GM12892 (cell line): ENCODE results near the gene LAMA4.
A peak's percentile ranks its signal among the peaks of the same experiment; 100 is the strongest.

Experiments
- DNase-seq: peaks from one replicate; pipeline ENCODE4 v3.0.0; 2011; ENCODE audit not compliant: insufficient read length
- FAIRE-seq: peaks from 2 replicates; lab custom pipeline; 2011; peaks lifted over from hg19 to GRCh38; lab: Jason Lieb, UNC
- POLR2A ChIP-seq: IDR thresholded peaks from 2 replicates; pipeline ENCODE4 v1.6.1; 2011; ENCODE audit warnings: low read depth, low read length, control low read depth
- POLR2AphosphoS5 ChIP-seq: IDR thresholded peaks from 2 replicates; pipeline ENCODE4 v1.6.1; 2011; ENCODE audit warnings: low read depth, low read length, control low read depth
- TAF1 ChIP-seq: IDR thresholded peaks from 2 replicates; pipeline ENCODE4 v1.6.1; 2011; ENCODE audit warnings: low read depth, mild to moderate bottlenecking, control low read depth, low read length, borderline replicate concordance

LAMA4 gene

DNA sequence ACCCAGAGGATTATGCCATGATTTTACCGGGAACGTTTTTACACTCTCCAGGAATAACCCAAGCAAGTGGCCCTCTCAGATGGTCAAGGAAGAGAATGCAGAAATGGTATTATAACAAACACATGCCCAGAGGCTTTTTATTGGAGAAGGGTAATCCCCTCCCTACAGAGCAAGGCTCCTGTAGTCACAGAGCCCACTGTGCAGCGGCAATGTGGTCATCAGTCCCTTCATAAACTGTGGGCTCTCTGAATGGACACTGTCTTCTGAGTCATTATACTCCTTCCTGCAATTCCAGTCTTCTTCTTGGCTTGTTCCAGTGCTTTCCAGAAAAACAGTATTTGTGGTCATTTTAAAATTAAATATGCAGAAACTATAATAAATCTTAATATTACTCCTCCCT is 74.7 kb downstream of the LAMA4 start:
- TF ChIP-seq POLR2A = no peak
- TF ChIP-seq TAF1 = no peak
- no peak for TF ChIP-seq POLR2AphosphoS5
- FAIRE-seq (no peak), DNase-seq (no peak)

DNA sequence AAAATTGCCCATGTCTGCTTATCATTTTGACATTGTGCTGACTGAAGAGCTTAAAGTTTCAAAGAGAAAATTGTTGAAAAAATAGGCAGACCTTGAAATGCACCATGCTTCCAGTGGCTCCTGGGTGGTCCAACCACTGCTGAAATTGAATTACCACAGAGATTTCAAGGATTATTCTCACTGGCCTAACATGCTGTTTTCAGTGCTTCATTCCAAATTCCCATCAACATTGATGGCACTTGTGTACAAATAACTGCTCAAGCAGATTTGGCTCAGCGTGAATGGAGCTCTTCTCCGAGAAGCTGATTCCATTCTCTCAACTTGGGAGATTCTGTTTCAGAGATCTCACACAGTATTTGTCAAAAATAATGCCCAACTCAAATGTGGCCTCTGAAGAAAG is 75.5 kb downstream of the LAMA4 start:
- no peak for DNase-seq
- TF ChIP-seq TAF1 = no peak
- no peak for TF ChIP-seq POLR2AphosphoS5
- TF ChIP-seq POLR2A = no peak
- no peak for FAIRE-seq

DNA sequence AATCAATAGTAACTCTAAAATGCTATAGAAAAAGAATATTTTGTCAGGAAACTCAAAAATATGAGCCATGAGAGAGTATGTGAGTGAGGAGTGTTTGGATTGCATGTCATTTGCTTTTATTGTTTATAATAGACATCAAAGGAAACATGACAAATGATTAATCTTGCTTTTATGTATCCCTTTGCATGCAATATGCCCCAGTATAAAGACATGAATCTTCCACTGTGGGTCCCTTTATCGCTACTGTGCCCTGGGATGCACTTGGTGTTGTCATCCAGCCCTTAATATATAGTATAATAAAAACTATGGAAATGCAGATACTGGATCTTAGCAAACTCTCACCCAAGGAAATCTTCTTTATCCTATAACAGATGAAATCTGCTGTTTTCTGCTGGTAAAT is 77.3 kb downstream of the LAMA4 start:
- DNase-seq = no peak
- no peak for FAIRE-seq
- no peak for TF ChIP-seq POLR2A
- no peak for TF ChIP-seq POLR2AphosphoS5

DNA sequence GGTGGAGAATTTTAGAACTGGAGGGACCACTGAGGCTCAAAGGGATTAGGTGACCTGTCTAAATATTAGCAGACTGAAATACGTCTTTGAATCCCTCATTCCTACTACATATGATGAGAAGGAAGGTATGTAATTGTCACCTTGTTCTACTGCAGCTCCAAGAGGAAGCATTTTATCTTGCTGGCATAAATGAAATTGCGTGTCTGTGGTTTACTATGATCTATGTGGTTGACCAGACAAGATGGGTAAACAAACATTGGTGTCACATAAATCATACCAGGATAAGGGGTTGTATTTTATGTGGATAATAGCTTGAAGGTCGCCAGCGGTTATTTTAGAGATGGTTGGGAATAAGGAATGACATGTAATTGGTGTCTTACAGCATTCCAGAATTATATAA is 78.2 kb downstream of the LAMA4 start:
- TF ChIP-seq POLR2A (no peak), POLR2AphosphoS5 (no peak), TAF1 (no peak)
- FAIRE-seq = no peak
- DNase-seq = no peak

DNA sequence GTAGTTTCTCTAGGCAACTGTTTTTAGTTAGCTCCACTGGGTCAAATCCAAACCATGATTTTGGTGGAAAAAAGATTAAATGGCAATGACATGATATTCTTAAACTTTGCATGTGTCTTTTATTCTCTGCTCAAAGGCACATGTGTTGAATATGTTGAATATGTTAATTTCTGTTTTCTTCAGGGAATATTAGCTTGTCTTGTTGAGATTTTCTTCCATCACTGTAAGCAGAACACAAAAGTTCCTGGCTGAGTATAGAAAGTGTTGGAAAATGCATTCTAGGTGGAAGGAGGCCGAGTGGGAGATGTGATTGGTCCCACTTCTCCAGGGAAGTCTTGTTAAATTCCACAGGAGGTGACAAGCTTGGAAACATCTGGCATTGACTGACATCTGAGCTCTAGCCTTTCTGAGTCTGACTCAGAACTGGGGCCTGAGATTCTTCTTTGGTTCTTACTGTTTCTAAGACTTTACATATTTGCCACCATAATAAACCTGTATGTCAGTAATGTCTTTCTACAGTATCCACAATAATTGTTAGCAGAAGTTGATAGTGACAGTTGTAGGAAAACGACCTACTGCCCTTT is 81.1 kb downstream of the LAMA4 start:
- TF ChIP-seq TAF1 = no peak
- no peak for TF ChIP-seq POLR2AphosphoS5
- no peak for TF ChIP-seq POLR2A
- DNase-seq (no peak), FAIRE-seq (no peak)

DNA sequence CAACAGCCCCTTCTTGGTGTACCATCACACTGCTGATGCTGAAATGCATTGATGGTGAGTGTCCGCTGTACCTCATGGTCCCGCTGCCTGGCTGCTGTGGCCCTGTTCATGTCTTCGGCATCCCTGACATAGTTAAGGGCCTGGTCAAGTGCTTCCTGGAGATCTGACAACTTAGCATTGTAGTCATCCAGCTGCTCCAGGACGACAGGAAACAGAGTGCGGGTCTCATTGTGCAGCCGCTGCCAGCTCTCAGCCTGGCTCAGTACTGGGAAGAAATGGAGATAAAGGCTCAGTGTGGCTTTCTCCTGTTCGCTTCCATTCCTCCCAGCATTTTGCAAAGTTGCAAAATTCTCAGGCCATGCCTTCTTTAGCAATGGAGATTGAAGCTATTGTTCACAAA is 81.8 kb downstream of the LAMA4 start:
- TF ChIP-seq POLR2AphosphoS5 (no peak), POLR2A (no peak)
- no peak for DNase-seq
- FAIRE-seq = no peak

DNA sequence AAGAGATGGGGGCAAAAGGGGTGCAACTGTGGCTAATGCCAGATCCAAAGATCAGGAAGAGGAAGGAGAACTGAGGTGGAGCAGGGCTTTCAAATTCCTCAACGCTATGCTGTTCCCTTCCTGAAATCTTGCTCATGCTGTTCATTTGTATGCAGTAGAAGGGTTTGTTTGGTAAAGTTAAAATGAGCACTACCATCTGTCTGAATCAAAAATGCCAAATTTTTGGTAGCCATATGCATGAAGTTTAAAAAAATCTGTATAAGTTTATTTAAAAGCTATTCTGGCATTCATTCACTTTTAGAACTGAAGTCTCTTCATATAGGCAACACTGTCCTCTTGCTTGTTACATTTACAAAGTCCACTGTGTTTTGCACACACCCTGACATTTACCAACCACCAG is 84.8 kb downstream of the LAMA4 start:
- no peak for FAIRE-seq
- DNase-seq = no peak
- TF ChIP-seq POLR2A (no peak), POLR2AphosphoS5 (no peak), TAF1 (no peak)

DNA sequence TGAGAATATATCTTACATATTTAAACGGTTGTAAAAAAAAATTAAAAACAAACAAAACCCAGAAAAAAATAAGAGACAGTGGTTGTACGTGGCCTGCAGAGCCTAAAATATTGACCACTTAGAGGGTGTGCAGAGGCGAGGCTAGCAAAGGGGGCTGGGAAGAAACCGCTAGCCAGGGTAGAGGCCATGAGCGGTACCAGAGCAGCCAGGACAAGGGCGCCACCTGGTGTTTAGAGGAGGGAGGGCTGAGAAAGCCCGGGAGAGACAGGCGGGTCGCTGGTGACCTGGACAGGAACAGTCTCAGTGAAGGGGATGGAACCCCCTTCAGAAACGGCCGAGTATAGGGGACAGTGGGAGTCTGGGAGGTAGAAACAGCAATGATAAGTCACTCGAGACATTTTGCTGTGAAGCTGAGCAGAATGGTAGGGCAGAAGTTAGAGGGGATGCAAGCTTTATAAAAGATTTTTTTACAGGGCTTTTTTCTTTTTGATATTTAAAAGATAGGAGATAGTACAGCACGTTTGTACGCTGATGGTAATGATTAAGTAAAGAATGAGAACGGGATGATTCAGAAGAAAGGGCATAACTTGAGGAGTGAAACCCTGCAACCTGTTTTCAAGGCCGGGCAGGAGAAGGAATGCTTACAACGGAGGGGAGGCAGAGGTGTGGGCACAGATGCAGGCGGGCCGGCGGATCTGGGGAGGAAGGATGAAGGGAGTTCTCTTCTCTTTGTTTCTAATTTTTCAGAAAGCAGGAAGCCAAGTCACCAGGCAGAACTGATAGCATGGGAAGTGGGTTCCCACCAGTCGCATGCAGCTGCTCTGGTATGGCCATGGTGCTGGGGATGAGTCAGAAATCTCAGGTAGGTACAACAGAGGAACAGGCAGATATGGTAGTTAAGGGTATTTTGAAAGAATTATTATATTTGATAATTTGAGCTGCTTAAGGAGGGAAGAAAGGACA is 90.8 kb downstream of the LAMA4 start:
- peak; percentile 73 for FAIRE-seq
- TF ChIP-seq POLR2A (no peak), TAF1 (no peak), POLR2AphosphoS5 (no peak)
- peak; percentile 34 for DNase-seq

DNA sequence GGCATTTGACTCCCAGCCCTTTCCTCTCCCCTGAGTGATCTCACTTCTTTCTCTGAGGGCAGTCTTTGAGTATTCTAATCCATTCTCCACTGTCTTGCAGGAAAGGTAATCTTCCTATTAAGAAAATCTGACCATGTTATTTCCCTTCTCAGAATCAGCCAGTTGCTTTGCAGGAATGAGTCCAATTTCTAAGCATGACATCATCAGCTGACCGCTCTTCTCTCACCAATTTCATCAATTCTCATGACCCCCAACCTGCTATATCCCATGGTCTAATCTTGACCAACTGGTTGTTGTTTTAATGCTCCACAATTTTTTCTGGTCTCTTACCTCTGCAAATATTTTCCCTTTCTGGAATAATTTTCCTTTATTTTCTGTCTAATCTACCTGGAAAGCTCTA is 93.6 kb downstream of the LAMA4 start:
- FAIRE-seq (no peak), DNase-seq (no peak)
- no peak for TF ChIP-seq POLR2A
- no peak for TF ChIP-seq POLR2AphosphoS5
- no peak for TF ChIP-seq TAF1

DNA sequence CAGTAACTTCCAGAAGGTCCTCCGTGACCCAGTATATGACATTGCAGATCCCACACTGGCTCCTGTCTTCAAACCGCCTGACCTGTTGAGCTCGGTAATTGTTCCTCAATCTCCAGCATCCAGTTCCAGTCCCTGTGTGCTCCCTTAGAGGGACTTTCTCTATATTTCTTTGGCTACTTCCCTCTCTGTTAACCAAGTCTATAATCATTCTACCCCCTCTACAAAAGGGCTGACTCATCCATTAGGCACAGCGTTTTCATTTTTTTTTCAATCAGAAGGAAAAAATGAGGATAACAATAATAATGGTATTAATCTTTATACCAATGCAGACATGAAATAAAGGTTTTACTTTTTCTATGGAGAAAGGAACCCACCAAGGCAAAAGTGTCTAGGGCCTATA is 97.7 kb downstream of the LAMA4 start:
- no peak for TF ChIP-seq POLR2A
- no peak for TF ChIP-seq TAF1
- TF ChIP-seq POLR2AphosphoS5 = no peak
- DNase-seq (no peak), FAIRE-seq (no peak)

DNA sequence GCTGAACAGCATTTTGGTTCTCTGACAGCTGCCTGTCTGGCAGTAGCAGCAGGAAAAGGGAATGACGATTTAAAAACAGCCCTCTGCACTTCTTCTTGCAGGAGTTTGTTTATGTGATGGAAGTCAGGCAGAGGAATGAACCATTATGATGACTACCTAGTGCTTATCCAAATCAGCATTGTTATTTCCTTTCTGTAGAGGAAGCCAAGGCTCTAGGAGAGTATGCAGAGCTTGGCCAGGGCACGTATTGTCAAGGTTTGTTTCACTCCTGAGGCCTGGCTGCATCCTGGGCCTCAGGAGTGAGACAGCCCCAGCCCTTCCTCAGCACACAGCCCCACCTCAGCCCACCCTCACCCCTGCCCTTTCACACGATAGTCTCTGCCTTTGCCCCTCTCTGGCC is 98.5 kb downstream of the LAMA4 start:
- DNase-seq (no peak), FAIRE-seq (no peak)
- TF ChIP-seq TAF1 = no peak
- no peak for TF ChIP-seq POLR2A
- no peak for TF ChIP-seq POLR2AphosphoS5

DNA sequence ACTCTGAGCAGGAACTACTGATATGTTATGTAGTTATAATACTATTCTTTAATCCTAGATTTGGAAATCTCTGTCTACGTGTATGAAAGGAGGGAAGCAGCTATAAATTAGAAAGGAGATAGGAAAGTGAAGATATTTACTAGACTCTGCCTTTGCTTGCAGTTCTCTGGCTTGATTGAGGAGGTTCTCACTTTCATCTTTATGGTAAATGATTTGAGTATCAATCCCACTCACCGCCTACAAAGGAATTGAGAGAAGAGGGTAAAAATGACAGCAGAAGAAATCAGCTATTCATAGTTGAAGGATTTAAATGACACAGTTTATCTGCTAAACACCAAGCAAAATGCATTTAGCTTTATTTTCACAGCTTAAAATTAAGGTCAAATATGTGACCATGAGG is 99.7 kb downstream of the LAMA4 start:
- DNase-seq = no peak
- FAIRE-seq = no peak
- TF ChIP-seq TAF1 (no peak), POLR2A (no peak)
